HG03457 (cell line): ENCODE data around the gene KCNC4.

ENCODE experiments used
- ATAC-seq: cut with Tn5 transposase; IDR thresholded peaks from one replicate; pipeline ENCODE4 v1.9.1; 2021; ENCODE audit warnings: moderate number of reproducible peaks; ENCODE audit not compliant: unreplicated experiment

Gene KCNC4

DNA sequence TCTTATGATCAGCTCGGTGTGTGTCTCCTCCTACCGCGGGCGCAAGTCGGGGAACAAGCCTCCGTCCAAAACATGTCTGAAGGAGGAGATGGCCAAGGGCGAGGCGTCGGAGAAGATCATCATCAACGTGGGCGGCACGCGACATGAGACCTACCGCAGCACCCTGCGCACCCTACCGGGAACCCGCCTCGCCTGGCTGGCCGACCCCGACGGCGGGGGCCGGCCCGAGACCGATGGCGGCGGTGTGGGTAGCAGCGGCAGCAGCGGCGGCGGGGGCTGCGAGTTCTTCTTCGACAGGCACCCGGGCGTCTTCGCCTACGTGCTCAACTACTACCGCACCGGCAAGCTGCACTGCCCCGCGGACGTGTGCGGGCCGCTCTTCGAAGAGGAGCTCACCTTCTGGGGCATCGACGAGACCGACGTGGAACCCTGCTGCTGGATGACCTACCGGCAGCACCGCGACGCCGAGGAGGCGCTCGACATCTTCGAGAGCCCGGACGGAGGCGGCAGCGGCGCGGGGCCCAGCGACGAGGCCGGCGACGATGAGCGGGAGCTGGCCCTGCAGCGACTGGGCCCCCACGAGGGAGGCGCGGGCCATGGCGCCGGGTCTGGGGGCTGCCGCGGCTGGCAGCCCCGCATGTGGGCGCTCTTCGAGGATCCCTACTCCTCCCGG lies 1.5 kb downstream of the KCNC4 start:
- no peak for ATAC-seq

DNA sequence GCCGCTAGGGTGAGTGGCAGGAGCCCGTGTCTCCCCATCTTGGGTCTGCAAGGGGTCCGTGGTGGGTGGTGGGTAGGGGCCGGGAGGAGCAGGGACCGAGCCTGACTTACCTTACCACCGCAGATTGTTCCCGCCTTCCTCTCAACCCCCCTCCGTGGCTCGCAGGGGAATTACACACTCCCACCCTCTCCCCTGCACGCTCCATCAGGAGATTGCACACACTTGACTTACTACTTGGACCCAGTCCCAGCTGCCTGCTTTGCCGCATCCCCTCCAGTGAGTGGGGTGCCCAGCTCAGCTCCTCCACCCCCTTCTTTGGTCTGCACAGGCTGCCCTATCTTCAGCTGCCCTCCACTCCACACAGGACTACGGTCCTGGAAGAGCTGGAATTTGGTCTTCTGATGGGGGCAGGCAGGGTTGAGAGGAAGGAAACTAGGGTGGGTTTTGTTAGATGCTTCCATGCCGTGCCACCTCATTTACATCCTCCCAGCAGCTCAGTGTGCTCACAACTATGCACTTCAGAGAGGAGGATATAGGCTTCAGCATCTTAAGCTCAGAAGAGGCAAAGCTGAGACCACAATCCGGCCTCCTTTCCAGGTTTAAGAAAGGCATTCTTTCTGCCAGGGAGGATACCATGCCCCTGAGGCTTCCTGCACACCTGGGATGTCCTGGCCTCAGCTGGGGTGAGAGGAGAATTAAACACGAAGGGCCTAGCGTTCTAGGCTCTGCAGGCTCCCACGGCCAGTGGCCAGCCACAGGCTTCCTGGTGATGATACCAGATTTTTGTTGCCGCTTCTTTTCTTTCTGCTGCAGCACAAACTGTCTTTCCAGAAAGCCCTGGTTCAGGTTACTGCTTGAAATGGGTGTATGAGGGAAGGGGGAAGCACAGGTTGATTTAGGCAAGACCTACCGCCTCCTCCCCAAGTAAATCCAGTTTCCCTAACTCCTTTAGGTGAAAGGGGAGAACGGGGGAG lies 2.3 kb downstream of the KCNC4 start:
- ATAC-seq, result no peak

DNA sequence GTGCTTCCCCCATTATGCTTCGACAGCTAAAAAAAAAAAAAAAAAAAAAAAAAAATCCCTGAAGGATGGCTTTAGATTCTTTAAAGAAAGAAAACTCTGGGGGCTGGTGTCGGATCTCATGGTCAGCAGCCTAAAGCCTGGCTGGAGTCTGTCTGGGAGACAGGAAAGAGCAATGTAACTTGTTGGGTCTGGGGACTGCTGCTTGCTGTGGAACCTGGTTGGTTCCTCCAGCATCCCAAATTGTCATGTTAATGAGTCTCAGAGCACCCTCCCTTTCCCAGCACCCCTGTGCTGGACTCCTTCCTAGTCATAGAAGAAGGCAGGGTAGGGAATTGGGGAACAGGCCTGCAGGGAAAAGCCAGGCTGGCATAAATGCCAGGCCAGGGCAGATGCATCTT lies 3.0 kb downstream of the KCNC4 start:
- ATAC-seq, result no peak

DNA sequence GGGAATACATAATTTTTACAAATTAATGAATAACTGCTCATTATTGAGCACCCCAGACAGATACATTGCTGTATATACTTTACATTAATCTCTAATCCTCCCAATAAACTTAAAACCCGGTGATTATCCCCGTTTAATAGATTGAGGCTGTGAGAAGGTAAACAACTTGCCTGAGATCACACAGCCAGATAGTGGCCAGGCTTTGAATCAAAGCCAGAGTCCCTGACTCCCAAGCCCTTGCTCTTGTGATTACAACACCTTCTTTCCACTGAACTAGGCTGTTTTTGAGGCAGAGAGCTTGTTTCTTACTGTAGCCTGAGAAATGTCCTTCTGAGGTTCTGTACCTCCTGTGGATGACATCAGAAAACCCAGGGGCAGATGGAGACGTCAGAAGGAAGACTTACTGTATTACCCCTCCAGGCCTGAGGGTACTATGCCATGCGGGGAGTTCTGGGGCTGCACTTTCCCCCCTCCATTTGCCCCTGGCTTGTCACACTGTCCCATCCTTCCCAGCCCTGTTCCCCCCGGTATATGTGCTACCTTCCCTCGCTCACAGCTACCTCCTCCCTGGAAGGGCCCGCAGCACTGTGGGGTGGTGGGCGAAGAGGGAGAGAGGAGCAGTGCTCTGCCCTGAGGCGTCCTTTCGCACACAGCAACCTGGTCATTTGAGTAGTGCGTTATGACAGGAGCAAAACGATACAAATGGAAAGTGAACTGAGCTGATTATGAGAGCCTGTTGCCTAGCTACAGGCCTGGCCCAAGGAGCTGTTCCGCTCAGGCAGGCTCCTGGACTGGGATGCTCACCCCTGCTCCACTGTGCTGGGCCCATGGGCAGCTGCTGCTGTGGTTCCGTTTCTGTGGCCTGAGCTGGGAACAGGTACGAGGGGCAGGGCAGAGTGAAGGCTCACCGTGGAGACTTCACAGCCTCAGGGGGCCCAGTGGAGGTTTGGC lies 4.6 kb downstream of the KCNC4 start:
- no peak for ATAC-seq

DNA sequence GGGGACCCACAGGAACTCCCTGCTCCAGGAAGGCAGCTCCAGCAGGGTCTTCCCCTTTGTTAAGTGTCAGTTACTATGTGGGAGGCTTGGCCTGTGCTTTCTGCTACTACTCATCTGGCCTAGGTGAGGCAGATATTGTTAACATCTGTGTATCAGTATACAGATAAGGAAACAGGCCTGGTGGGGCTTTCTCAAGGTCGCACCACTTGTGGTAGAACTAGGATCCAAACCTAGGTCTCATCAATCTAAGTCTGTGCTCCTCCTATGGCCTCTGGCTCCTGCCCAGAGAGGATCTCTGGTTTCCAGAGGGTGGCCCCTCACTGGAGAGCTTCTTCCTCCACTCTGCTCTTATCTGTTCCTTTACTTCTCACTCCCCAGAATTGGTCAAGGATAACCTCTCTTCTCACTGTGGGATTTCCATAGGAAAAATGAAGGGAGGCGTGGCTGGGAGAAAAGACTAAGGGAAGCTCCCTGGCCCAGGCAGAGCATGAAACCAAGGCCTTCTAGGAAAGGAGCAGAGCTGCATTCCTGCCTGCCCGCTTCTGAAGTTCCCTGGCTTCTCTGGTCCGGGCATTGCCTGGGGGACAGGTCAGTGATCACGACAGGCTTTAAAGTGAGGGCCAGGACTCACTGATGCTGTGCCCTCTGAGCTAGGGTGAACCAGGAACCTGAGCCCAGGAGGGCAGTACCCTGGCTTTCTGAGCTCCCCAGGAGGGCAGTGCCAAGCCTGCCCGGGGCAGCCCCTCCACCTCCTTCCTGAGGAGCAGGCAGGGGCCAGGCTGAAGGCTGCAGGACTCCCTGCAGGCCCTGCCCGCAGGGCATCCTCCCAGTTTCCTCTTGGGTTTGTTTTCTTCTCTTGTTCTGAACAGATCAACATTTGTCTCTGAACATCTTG lies 5.8 kb downstream of the KCNC4 start:
- no peak for ATAC-seq

DNA sequence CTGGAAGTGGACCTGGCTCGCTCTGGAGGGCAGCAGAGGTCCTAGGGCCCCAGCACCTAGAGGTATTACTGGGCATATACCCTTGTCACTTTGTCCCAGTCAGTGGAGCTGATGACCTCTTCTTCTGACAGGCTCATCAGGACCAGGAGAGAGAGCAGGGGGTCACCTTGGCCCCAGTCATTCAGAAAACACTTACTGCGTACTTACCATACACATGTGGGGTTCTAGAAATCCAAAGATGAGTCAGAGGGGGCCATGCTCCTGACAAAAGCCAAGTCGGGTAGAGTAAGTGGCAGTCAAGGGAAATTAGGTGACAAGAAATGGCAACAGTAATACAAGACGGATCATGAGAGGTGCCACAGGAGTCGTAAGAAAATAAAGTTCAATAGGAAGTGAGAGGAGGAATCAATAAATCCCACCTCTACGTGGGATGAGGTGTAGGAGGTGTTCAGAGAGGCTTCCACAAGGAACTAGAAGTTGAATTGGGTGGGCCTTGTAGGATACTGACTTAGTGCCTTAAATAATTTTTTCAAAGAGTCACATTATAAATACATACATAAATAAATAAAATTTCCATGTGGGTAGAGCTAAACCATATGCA lies 6.8 kb downstream of the KCNC4 start:
- no peak for ATAC-seq

DNA sequence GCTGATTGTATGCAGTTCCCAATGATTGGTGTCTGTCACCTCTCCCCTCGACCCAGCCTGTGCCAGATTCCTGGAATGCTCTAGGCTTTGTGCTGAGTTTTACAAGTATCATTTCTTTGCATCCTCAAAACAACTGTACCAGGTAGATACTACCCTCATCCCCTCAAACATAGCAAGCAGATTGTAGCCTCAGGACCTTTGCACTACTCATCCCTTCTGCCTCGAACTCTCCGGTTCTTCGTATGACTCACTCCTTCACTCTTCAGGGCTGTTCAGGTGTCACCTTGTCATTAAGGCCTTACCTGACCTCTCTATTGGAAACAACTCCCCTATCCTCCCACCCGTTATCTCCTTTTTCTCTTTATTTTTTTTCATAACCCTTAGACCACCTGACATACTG lies 8.0 kb downstream of the KCNC4 start:
- ATAC-seq, result no peak

DNA sequence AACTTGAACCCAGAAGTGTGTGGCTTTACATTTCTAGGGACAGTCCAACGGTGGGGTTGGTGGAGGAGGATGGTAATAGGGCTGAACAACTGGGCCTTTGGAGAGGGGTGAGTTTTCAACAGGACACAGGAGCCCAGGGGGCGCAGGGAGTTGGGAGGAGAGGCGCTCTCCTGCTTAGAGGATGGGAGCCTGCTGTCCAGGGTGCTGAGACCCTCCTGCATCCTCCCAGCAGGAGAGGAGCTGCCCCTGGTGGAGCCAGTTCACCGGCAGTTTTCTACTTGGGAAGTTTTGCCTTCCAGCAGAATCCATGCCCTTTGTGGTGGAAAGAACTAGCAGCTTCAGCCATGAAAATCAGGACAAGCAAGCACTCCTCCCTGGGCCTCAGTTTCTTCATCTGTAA lies 8.6 kb downstream of the KCNC4 start:
- no peak for ATAC-seq

DNA sequence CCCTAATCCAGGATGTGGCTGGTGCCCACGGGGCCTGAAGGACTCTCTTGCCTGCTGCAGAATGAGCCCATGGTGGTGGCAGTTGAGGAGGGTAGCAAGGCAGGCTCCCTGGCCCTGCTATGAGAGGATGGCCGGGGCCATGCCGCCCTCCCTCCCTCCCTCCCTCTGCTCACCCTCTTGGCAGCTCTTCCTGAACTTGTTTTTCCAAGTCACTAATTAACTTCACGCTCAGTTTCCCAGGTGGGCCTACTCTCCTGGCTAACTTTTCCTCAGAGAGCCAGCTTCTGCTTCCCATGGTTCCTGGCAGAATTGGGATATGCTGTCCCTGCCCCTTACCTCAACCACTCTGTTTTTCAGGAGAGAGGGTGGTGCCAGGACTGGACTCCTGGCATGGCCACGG lies 10.2 kb downstream of the KCNC4 start:
- ATAC-seq, result no peak

DNA sequence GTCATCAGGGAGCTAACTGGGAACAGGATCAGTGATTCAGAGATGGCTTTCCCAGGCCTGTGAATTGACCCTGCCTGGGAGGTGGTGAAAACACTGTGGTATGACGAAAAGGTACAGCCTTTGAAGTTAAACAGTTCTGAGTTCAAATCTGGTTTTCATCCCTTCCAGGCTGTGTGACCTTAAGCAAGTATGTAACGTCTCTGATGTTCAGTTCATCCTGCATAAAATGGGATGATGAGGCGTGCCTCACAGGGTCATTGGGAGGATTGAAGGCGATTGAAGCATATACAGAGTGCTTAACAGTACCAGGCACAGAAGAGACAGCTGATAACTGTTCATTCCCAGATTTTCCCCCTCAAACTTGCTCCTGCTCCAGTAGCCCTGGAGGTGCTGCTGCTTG lies 11.0 kb downstream of the KCNC4 start:
- no peak for ATAC-seq

DNA sequence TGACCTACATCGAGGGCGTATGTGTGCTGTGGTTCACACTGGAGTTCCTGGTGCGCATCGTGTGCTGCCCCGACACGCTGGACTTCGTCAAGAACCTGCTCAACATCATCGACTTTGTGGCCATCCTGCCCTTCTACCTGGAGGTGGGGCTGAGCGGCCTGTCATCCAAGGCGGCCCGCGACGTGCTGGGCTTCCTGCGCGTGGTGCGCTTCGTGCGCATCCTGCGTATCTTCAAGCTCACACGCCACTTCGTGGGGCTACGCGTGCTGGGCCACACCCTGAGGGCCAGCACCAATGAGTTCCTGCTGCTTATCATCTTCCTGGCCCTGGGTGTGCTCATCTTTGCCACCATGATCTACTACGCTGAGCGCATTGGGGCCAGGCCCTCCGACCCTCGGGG lies 13.0 kb downstream of the KCNC4 start:
- ATAC-seq, result no peak

DNA sequence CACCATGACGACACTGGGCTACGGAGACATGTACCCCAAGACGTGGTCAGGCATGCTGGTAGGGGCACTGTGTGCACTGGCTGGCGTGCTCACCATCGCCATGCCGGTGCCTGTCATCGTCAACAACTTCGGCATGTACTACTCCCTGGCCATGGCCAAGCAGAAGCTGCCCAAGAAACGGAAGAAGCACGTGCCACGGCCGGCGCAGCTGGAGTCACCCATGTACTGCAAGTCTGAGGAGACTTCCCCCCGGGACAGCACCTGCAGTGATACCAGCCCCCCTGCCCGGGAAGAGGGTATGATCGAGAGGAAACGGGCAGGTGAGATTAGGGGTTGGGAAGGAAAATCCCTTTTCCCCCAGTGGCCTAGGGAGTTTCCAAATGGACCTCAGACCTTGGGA lies 13.5 kb downstream of the KCNC4 start:
- no peak for ATAC-seq

DNA sequence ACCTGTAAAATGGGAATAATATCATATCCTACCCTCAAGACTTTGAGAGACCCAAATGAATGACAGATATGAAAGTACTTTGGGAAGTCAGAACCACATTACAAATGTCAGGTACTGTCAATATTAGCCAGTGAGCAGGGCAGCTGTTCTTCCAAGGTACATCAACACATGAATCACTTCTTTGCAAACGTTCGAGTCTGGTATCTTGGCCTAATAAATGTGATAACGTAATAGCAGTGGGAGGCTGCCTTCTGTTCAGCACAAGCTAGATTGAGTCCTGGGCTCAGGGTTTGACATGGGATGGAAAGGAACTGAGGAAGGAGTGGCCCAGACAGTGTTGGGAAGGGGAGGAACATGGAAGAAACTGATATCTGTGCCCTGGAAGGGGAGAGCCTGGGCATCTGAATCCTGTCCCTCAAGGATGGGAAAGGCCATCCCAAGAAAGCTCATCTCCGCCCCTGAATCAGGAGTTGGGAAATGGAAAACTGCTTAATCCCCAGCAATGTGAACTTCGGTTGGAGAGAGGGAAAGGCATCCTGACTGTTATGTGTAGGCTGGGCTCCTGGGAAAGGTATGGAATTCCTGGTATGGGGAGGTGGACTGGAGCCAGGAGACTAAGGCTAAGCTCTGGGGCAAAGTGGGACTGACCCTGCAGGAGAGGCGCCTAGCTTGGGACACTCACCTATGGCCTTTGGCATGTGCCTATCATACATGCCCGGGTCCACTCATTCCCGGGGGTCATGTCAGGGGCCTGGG lies 14.3 kb downstream of the KCNC4 start:
- ATAC-seq, result no peak

DNA sequence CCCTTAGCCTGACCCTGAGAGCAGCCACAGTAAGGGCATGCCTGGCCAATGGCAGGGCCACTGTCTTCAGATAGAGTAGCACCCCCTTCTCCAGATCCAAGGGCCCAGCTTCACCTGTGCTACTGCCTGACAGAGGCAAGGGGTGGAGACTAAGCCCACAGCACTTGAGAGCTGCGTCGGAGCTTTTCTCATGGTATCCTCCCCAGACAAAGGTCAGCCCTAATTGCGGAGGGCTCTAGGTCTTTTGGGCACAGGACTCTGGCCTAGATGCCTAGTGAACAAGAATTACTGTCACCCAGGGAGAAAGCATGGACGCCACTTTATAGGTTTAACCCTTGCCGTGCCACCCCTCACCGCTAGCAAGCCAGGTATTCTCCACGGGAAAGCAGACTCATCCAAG lies 15.1 kb downstream of the KCNC4 start:
- no peak for ATAC-seq

DNA sequence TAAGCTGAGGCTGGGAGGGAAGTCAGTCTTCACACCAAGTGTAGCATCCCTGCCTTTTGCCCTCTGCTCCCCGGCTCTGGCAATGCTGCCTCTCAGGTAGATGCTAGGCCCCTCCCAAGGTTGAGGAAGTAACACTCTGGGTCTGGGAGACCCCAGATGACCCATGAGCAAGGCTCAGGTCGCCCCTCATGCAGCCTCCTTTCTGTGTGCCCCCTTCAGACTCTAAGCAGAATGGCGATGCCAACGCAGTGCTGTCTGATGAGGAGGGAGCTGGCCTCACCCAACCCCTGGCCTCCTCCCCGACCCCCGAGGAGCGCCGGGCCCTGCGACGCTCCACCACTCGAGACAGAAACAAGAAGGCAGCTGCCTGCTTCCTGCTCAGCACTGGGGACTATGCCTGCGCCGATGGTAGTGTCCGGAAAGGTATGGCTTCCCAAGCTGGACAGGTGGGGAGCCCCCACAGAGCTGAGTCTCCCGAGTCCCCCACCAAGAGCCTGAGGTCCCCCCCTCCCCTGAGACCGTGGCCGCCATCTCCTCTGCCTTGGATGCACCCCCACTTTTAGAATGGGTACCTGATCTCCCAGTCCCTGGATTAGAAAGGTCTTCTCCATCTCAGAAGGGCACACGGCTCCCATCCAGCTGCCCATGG lies 15.8 kb downstream of the KCNC4 start:
- no peak for ATAC-seq

DNA sequence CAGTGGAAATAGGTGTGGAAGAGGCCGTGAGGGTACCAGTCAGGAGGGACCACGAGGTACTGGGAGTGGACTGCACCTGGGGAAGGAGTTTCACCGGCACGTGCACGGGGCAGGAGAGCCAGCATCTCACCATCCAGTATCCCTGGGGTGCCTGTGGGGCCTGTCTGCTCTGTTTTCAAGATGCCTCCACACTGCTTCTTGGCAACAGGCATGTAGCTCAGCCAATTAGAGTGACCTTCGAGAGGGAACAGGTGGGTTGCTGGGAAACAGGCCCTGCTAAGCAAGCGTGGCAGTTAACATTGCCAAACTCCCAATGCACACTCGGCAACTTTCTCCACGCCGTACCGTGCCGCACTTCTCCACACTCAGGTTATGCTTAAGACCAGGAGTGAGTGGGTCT lies 17.7 kb downstream of the KCNC4 start:
- no peak for ATAC-seq

DNA sequence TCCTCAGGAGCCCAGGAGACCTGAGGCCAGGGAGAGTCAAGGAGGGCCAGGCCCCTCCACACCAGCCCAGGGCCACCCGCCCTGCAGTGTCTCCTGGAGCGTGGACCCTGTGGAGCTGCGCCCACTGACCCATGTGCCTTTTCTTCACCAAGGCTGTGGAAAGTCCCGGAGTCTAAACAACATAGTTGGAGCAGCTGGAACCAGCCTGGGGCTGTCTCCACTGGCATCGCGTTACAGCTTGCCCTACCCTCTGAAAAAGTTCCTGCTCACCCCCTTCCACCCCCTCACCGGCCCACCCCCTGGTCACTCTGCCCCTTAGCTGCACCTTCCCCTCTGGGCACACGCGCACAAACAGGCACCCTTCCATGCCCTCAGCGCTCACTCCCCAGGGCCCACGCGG lies 18.3 kb downstream of the KCNC4 start:
- ATAC-seq, result no peak

DNA sequence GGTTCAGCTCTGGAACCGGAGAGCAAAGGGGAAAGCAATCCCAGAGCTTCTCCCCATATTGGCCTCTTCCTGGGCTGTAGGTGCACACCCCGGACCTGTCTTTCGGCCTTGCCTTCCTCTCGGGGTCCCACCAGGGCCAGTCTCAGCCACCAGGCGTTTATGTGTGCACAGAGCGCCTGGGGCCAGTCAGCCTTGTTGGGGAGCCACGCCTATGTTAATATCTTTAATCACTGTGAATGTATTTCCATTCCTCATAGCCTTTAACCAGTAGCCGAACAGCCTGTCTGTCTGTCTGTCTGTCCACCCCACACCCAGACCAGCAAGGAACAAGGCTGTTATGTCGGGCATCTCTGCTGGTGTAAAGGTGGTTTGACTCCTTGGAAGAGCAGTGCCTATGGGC lies 18.8 kb downstream of the KCNC4 start:
- ATAC-seq, result no peak
